NK-92 (cell line): Measurements from ENCODE around the gene MEGF8.

ENCODE experiments used
- DNase-seq: peaks from one replicate; lab custom pipeline; 2025; ENCODE audit not compliant: unreplicated experiment; lab: John Stamatoyannopoulos, UW

The MEGF8 gene

DNA sequence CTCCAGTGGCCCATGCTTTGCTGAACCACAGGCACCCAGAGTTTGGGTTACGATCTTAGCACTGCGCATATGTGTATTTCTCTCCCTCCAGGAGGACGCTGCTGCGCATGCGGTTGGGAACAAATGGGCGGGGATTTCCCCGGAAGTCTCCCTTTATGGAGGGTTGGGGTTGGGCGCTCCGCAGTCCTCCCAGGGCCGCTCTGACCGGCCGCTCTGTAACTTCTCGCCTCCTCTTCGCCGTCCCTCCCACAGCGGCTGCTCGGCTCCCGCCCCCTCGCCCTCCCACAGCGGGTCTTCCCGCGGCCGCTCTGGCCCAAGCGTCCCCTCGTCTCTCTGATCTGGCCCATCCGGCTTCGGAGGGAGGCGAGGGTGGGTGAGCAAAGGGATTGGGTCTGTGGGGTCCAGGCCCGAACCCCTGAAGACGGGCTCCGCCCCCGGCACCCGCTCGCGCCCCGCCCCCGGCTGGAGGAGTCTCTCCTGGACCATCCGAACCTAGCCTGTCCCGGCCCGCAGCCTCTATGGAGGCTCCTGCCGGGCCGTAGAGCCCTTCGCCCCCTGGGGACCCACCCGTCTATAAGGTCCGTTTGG lies at the start of gene MEGF8:
Gene MEGF8 (plus strand): TSS at position 328 of the 588 bp plus-strand sequence. CDS start 609 bp downstream, outside the sequence.
- DNase-seq = peak; percentile 90

- DNase-seq = no peak
These were observed 49.2 kb upstream of the MEGF8 start for GRCh38 chr19:42276284-42276683.

GRCh38 chr19:42276821-42277220 lies 48.6 kb upstream of the MEGF8 start:
- no peak for DNase-seq

- DNase-seq = no peak
These were observed 47.5 kb upstream of the MEGF8 start for GRCh38 chr19:42277821-42278451.

- DNase-seq = no peak
These were observed 46.8 kb upstream of the MEGF8 start for GRCh38 chr19:42278452-42279154.

DNA sequence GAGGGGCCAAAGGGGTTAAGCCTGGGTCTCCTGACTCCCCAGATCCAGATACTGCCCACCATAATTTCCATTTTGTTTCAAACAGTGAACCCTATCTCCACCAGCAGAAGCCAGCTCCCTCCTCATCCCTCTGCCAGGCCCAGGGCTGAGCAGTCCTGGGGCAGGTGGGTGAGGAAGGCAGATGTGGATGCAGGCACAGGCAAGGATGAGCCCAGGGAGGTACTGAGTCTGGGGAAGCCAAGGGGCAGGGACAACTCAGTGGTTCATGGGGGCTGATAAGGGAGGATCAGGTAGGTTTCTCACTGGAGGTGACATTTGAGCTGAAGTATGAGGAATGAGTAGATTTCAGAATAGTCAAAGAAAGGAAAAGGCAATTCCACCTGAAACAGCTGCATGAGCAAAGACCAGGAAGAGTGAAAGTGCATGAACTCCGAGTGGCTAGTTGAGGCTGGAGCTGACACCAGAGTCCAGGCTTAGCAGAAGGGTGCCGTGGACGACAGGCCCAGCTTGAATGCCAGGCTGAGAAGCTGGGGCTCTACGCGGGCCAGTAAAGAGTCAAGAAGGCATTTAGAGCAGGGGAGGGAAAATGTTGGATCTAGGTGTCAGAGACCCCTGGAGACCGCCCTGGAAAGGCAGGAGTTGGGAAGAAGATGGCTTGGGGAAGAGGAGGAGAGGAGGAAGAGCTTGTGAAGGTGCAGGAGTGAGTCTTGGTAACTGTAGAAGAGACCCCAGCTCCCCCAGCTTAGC lies 46.1 kb upstream of the MEGF8 start:
- no peak for DNase-seq

DNA sequence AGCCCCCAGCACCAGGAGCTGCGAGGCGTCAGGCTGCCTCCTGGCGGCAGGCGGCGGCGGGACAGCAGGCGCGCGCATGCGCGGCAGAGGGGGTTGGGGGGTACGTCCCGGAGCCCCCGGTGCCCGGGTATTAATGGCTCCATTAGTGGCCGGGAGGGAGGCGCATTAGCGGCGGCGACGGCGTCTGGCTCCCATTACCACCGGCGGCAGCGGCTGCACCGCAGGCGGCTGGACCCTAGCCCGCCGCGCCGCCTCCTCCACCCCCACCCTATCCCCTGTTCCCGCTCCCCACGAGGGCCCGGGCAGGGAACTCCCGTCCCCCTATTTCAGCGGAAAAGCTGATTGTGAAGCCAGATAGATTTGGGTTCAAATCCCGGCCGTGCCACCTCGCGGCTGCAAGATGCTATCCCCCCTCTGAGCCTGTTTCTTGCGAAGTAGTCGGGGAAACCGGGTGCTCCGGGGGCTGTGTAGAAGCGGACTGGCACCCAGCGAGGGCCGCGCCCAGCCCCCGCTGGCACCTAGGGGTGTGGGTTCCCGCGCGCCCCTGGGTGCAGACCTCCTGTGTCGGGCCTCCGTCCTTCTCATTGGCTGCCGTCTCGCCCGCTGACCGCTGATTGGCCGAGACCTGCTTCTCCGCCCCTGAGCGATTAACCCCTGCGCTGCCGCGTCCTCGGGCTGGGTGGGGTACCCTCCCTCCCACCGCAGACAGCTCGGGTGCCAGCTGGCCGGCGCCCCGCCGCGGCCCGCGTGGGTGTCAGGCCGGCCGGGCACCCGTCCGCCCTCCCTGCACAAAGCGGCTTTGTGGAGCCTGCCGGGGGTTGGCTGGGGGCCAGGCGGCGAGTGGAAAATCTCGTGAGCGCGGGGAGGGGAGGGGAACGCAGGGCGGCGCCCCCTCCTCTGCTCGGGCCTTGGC lies 45.3 kb upstream of the MEGF8 start:
- DNase-seq = no peak

DNA sequence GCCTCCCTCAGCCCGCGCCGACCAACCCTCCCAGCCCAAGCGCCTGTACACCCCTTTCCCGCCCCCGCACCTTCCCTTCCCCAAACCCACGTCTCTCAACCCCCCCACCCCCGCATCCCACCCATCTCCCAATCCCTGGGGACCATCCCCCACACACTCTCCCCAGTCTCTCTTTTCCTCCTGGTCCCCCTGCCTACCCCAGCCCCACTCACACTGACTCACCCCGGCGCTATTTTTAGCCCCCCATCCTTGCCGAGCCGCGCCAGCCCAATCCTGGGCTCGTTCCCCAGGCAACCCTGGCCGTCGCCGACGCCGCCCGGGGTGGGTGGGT lies 44.7 kb upstream of the MEGF8 start:
- no peak for DNase-seq

- no peak for DNase-seq
These were observed 44.1 kb upstream of the MEGF8 start for GRCh38 chr19:42281146-42281826.

DNA sequence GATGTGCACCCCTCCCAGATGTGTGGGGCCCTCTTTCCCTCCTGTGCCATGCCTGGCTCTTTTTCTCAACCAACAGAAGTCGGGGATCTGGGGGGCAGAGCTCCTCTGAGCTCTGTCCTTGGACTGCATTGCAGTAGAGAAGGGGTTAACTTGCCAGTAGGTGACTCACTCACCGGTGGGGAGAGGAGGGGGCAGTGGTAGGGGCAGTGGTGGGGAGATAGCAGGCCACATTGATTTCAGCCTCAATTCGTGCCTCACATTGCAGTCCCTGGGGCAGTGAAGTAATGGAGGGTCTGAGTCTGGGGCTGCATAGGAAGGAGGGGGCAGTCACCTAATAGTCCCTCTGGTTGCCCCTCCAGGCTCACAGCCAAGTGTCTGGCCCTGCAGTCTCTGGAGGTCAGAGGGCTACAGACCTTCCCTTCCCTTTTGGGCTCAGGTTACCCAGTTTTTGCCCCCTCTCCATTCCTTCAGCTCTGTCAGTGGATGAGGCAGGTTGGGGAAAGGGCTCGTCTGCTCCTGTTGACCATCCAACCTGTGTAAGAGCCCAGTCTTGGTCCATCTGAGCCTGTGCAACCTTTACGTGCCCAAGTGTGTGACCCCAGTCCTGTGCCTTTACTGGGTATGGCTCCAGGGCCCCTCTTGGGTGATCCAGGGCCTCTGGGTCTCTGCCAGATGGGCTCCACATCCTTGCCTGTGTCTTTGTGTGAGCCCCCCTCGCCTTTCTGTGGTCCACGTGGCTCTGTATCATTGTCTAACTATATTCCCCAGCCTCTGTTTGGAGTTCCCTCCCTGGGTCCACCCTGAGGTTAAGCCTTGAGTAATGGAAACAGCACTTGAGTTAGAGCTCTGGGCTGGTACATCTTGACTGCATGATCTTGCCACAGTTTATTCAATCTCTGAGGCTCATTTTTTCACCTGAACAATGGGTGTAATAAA lies 43.3 kb upstream of the MEGF8 start:
- DNase-seq = no peak

- no peak for DNase-seq
These were observed 42.6 kb upstream of the MEGF8 start for GRCh38 chr19:42282819-42283187.

DNA sequence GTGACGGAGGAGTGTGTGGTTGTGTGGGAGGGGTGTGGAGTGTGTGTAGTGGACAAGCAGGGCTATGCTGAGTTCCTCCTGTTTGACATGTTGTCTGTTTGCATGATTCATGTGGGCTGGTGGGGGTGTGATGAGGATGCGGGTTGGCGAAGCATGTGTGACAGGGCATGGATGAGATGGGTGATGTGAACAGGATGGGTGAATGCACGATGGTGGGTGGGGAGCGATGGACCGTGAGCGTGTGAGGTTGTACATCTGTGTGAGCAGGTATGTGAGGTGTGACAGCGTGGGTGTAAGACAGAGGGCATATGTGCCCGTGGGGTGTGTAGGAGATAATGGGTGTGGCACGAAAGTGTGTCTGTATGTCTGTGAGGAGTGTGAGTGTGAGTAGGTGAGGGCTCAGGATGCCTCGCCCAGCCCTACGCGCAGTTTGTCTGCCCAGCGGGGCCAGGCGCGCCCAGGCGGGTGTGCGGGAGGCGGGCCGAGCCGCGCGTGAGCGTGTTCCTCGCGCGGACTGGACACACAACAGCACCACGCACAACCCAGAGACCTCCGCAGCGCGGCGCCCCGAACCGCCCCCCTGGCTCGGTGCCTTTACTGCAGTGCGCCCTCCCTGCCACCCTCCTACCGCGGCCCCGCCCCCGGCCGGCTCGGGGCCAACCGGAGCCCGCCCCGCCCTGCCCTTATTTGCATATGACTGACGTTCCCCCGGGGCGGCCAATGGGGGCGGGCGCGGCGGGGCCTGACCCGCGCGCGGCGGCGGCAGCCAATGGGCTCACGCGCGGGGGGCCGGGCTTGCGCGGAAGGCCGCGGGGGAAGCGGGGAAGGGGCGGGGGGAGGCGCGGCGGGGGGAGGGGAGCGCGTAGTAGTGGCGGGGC lies 42.0 kb upstream of the MEGF8 start:
- DNase-seq = peak; percentile 85

GRCh38 chr19:42284066-42284501 lies 41.4 kb upstream of the MEGF8 start:
- no peak for DNase-seq

DNA sequence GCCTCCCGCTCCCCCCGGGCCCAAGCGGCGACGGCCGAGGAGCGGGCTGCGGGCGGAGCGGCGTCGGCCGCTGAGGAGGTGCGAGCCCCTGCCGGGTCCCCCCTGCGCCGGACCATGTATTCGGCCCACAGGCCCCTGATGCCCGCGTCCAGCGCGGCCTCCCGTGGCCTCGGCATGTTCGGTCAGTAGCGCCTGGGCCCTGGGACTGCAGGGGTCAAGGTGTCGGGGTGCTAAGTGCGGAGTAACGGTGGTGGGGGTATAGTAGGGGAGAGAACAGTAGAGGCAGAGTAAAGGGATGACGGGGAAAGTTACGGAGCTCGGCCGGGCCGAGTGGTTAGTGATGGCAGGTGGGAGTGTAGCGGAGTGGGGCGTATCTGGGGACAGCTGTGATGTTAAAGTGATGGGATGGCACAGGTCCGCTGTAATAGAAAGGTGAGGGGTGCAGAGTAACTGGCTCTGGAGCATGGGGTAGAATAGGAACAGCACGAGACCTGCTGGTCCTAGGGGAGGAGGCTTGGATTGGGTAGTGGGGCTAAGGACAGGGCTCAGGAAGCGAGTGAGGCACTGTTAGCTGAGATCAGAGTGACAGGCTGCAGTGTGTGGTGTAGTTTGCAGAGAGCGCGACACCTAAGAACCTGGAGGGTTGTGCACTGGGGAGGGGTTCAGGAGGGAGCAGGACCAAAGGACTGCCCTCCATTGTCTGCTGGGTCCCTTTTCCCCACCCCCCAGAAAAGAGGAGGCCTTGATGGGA lies 40.7 kb upstream of the MEGF8 start:
- no peak for DNase-seq

DNA sequence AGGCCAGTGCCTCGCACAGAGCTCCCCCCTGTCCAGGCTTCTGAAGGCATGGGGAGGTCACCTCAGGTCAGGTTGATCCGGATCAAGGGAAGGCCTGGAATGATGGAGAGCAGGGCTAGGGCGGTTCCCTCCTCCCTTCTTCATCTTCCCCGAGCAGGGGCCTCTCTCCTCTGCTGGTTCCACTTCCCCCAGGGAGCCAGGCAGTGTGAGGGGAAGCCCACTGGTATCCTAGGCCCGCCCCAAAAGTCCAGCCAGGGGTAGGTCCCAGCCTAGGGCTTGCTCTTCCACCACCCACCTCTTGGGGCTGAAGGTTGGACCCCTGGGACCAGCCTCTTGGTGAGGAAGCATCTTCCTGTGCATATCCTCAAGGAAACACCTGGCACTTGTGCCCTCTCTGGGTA lies 39.9 kb upstream of the MEGF8 start:
- DNase-seq = no peak

DNA sequence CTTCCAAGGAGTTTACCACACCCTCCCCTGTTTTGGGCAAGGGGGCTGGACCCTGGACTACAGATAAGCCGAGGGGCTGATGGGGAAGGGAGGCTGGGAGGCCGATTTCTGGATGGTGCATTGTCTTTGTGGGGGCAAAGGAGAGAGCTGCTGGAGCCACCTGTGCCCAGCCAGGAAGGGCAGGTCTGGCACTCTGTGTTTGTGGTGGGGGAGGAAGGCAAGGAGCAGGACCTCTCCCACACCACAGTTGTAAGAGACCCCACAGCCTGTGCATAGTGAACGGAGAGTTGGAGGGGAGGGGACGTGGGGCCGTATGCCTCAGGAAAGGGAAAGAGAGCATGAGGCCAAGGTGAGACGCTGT lies 39.5 kb upstream of the MEGF8 start:
- no peak for DNase-seq

DNA sequence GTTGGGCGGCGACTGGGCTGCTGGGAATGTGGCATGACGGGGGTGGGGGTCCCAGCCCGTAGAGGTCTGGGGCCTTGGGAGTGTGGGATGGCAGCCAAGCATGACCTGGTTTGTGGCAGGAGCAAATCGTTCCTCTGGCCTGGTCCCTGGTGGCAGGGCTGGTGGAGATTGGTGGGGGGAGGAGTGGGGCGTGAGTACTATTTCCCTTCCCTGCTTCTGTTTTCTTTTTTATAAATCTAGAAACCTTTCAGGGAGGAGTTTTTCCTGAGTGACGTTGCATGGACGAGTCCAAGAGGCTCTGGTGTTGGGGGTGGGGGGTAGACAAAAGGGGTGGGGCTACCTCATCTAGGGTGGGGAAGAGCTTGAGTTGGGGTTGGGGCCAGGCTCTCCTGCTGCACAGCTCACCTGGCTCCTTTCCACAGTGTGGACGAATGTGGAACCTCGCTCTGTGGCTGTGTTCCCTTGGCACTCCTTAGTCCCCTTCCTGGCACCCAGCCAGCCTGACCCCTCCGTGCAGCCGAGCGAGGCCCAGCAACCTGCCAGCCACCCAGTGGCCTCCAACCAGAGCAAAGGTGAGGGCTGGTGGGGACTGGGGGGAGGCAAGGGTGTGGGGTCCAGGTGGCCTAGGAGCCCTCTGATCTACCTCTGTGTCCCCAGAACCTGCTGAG lies 39.0 kb upstream of the MEGF8 start:
- no peak for DNase-seq
